ENCODE results near the gene LIF.

The LIF gene

DNA sequence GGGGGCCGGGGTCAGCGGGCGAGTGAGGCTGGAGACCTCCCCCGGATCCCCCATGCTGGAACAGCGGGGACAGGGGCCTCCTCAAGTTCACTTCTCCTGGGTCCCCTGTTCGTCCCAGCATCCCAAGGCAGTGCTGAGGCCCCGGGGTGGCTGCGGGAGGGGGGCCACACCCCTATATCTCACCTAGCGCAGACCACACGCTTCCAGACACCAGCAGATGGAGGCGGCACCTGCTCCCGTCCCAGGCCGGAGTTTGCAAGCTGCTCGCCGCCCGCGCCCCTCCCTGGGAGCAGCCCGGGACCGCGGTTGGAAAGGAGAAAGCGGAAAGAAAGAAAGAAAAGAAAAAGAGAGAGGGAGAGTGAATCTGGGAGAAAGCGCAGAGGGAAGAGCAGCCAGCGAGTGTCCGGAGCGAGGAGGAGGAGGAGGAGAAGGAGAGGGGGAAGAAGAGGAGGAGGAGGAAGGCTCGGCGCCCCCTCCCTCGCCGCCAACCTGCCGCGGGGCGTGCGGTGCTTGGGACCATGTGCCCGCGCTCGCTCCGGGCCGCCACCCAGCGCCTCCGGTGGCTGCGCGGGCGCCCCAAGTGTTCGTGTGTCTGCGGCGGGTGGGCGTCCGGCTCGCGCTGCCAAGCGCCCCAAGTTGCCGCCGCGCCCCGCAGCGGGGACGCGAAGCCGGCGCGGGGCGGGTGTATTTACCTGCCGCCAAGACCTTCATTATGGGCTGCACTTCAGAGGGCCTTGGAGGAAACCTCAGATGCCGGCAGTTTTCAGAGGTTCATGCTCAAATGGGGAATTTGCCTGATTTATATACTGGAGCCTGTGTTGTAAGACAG lies at the start of gene LIF:
LIF (minus strand) TSS at position 775 of the 829 bp plus-strand sequence; CDS start at position 711, 64 bp downstream.
- DNase-seq: no peak

DNA sequence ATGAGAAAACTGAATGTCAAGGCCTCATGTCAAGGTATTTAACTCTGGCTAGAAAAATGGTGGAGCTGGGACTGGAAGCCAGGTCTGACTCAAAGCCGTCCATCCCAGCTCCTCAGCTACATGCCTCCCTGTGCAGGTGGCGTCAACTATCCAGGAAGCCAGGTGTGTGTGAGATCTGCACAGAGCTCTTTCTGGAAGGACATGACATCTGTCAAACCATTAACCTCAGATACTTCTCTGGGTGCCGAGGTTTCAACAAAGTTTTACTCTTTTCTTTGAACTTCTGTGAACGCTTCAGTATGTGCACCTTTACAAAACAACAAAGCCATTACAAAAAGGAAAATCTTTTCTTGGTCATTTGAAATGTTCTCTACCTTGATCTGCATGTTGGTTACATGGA lies 49.8 kb upstream of the LIF start:
- no peak for DNase-seq

DNA sequence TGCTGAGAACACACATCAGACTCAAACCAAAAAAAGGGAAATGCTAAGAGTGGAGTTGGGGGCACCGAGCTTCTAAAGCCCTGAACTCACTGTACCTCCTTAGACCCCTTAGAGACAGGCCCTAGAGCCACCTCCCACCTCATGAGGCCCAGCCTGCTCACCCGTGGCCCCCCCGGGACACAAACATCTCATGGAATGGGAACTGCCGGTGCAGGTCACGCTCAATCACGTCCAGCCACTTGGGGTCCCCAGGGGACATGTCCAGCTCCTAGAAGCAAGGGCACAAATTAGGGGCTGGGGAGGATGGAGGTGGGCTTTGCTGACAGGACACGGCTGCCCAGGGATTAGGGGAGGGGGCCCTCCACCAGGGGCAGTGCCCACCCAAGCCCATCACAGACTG lies 49.0 kb upstream of the LIF start:
- DNase-seq: no peak

DNA sequence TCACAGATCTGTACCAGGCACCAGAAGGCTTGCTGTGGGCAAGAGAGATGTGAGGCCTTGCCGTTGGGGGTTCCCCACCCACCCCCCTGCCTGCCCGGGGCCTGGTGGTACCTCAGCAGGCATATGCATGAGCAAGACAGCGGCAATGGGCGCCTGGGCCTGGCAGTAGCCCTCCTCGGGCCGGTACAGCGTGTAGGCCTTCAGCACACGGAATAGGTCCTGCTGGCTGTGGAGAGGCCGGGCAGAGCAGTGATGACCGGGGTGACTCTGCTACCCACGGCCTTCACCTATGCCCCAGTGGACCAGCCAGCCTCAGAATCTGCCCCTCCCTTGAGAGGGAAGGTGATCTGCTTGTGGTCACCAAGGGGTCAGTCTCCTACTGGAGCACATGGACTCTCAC lies 48.3 kb upstream of the LIF start:
- DNase-seq: no peak

DNA sequence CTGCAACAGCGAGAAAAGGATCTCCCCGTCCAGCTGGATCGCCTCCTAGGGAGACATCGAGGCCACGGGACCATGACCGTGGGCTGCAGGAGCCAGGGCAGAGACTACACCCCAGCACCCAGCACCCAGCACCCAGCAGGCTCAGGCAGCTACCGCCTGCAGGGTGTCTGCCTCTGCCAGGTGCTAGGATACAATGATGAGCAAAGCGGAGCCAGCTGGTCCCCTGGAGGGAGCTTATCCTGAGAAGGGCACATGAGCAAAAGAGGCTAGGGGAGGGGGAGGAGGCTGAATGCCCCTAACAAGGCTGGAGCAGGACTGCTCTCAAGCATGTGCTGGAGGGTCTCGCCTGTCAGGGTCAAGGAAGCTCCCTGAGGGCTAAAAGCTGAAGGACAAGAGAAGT lies 47.5 kb upstream of the LIF start:
- no peak for DNase-seq

DNA sequence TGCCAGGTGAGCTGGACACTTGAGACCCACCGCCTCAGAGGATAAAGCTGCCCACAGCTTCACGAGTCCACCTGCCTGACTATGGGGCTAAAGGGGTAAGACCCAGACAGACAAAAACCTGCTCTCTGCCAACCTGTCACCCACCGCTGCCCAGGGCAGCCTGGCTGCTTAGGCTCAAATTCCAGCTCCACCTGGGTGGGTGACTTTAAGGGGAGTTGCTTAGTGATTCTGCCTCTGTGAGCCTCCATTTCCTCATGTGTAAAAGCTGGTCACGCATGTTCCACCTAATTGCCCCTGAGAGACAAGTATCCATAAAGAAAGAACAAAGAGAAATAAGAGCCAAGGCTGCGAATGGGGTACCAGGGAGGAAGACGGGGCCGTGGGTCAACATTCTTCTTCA lies 46.5 kb upstream of the LIF start:
- DNase-seq: no peak

DNA sequence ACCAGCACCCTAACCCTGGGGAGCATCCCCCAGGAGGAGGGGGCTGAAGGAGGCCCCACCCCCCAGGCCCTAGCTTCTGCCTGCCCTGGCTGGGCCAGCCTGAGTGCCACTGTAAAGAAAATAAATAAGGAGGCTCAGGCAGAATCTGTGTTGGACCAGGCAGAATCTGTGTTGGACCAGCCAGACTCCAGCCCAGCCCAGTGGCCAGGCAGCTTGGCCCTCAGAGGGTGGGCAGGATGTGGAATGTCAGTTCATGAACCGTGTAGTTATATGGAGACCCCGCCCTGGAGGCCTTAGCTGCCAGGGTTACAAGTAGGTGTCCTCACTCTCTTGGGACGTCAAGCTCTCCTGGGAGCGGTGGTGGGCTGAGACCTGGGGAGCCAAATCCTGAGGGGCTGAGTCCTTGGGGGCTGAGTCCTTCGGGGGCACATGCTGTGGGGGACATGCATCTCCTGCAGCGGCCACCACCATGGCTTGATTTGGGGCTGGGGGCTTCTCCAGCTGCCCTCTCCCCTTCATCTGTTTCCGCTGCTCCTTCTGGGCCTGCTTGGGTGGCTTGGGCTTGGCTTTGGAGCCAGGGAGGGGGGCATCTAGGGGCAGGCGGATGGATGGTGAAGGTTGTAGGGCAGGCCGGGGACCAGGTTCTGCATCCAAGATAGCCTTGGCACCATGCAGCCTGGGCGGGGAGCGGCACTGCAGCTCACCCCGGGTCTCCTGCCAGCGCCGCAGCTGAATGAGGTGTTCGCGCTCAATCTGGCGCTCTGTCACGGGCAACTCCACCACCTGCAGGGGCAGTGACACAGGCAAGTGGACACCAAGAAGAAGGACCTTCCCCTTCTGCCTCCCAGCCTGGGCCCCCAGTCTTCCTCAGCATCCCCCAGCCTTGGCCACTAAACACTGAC lies 45.8 kb upstream of the LIF start:
- DNase-seq: no peak

DNA sequence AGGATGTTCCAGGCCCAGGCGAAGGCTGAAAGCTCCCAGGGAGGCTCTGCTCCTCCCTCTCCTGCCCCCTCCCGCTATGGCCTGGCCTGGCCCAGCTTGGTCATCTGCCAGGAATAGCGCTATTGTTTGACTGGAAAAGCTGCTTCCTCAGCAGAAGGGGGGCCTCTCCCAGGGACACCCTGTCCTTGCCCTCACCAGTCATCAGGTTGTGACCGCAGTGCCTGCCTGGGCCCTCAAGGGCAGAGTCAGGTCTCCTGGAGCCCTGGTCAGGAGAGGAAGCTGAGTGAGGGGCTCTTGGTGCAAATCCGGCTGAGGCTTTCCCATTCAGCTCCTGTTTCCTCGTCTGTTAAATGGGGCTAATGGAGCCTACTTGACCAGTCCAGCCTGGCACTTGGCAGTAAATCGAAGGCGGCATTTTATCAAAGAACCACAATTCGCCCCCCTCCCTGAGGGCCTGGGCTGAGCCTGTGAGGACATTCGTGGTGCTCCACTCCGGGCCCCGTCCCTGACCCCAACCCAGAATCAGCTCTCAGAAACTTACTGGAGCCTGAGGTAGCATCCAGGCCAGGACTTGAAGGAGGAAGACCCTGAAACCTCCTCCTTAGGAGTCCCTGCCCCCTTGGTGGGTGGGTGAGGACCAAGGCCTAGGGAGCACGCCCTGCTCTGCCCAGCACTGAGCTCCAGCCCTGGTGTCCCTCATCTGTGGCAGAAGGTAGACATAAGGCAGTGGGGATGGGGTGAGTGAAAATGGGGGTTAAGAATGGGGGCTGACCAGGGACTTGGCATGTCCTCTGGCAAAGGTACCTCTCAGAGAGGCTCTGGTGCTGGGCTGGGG lies 44.7 kb upstream of the LIF start:
- peak; percentile 85 for DNase-seq

DNA sequence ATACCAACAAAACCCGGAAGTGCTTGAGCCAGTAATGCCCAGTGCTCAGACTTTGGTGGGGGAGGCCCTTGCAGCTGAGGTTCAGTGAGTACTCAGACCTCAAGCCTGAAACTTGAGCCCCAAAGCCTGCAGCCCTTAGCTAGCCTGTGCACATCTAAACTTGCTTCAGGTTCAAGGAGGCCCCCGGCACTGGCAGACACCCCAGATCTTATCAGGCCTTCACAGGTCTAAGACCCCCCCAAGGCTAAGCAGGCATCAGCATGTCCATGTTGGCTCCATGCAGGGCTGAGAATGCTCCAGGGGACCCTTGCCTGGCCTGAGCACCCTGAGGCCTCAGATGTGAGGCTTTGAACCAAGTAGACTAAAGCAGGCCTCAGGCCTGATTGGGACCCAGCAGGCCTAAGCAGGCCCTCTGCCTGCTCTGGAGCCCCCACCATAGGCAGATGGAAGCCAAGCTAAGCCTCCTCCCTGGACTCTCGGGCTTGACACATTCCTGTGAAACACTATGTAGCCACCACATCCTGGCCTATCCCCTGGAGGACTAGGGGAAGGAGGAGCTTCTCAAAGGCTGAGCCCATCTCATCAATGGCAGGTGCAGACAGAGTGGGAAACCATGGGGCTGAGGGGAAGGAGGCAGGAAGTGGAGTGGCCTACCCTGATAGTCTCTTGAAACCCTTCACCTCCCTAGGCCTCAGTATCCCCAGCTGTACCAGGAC lies 43.9 kb upstream of the LIF start:
- peak; percentile 85 for DNase-seq

DNA sequence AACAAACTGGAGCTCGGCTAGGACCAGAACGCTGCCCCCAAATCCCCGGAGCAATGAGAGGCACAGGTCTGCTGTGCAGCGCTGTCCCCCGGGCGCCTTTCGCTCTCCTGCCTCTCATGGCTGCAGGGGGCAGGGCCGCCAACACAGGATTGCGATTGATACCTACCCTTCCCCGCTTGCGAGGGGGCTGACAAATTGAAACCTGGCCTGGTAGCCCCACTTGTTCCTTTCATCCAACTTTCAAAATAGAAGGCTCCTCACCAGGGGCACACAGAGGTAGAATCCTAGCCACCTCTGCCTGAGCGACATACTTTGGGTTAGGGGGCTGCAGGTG lies 43.4 kb upstream of the LIF start:
- DNase-seq: no peak

DNA sequence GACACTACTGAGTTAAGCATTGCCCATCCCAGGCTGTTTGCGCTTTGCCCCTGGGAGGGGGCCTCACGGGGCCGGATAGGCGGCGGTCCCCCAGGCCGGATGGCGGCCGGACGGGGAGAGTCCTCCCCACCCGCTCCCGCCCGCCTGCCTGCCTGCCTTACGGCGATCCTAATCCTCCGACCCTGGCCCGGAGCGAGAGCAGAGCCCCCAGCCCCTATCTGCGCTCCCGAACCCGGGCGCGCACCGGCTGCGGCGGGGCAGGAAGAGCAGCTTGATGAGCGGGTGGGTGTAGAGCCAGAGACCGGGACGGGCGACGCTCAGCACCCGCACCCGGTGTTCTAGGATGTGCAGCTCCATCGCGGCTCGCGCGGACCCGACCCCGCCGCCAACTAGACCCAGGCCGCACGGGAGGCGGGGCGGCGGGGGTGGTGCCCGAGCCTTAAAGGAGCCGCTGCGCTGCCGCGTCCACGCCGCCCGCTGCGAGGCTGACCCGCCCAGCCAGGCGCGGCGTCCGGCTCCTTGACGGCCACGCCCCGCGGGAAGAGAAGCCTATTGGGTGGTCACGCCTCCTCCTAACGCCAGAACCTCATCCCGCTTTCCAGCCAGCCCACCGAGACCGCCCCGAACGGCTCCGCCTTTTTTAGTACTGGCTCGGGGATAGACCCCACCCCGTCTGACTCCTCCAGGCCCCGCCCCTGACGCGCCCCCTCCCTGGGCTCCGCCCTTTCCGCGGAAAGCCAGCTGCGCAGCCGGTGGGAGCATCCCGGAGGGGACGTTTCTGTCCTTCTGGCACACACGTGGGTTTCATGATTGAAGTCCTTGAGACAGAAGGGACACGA lies 42.8 kb upstream of the LIF start, which contains the start of gene CASTOR1:
CASTOR1 (minus strand) TSS at position 365 of the 839 bp plus-strand sequence; CDS start at position 357, 8 bp downstream.
- DNase-seq: peak; percentile 95

DNA sequence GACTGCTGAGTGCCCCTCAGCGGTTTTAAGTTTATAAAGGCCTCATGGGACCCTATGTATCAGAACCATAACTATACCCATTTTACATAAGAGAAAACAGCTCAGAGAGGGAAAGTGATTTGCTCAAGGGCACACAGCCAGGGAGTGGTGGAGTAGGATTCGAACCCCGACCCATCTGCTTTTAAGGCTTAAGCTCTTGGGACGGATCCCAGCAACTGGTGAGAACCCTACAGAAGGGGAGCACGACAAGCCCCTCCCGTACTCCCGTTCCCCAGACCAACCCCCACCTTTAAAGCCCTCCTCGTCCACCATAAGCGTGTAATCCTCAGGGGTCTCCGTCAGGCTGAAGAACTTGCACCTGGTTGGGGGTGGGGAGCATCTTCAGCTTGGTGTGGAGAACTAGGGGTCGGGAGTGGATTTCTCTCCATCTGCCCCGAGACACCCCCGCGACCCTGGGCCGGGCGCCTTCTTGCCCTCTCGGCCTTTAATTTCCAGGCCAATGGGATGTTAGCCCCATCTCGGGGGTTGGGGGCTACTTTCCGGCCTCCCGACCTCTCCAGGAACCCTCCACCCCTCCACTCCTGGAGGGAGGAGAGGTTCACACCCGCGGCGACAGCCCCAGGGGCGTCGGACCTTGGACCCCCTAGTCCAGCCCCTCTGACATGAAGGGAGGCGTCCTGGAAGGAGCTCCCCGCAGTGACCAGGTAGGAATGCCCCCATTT lies 42.0 kb upstream of the LIF start:
- no peak for DNase-seq

DNA sequence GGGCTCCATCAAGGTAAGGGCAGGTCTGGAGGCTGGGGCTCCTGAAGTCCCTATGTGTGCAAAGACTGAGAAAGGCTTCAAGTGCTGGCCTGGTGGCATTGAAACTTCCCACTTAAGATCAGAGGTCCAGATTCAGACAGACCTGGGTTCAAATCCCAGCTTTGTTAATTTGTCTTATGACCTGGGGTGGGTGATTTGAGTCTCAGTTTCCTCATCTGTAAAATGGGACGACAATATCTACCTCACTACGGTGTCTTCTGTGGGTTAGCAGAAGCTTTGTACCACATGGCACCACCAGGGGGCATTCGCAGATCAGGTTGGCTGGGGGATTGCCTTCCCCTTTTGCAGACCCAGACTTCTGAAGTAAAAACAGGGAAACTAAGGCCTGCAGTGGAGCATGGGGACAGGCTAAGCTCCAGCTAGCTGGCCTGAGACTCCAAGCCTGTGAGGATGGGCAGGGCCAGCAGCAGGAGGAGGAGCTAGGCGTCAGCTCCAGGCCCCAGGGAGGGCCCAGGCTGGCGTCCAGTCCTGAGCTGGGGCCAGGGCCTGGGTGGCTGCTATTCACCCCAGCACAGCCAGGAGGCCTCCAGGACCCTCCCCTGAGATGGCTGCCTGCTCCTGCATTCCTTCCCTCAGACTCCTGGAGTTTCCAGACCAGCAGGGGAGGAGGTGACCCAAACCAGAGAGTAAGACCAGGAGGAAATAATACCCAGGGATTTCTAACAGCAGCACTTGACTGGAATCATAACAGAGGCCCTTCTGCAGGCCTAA lies 41.3 kb upstream of the LIF start:
- DNase-seq: peak; percentile 61

DNA sequence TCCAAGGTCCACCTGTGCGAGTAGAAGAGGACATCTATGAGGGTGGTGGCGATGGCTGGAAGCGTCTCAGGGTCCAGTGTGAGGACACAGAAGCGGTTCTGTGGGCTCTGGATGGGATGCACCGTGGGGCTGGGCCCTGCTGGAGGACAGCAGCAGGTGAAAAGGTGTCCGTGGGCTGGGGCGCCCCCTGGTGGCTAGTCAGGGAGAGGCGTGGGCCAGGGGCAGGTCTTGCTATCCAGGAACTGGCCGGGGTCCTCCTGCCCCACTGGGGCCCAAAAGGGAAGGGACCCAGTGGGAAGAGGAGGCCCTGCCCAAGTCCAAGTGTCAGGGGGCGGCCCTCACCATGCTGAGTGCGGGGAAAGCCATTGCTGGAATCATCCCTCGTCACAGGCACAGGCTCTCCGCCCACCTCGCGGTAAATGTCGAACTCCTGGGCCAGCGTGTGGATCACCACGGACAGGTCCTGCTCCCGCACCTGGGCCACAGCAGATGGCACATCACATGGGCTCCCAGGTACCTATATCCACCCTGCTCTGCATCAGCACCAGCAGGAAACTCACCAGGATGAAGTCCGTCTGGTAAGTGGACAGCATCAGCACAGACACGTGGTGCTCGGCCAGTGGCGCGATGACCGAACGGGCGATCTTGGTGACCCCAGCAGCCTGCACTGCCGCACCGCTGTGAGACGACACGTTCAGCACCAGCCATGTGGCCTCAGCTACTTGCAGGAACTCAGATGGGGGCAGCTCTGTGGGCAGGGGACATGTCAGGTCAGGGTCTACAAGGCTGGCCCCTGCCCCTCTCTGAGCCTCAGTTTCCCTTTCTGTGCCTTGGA lies 40.5 kb upstream of the LIF start:
- DNase-seq: peak; percentile 10

DNA sequence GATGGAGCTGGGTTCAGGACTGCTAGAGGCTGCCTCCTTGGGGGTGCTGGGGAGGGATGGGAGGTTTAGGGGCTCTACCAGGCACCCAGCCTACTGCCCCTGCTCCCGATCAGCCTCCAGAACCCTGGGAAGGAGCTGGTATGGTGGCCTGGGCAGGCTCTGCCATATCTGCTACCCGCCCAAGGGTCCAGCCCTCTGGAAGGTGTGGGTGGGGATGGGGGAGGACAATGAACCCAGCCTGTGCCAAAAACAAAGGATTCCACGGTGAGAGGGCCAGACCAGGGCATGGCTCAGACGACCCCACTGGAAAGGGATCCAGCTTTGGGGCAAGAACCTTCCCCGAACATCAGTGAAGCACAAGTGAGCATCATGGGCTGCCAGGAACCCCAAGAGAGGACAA lies 39.8 kb upstream of the LIF start:
- DNase-seq: no peak

DNA sequence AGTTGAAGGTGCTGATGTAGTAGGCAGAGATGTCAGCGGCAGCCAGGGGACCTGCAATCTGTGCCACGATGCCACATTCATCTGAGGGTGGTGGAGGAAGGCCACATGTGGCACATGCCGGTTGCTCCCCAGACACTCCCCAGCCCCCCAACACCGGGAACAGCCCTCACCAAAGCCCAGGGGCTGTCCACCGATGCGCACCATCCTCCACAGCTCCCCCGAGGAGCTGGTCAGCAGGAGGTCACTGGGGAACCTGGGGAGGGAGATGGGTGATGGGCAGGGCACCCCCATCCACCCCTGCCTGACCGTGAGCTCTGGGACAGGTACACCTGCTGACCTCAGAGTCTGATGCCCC lies 39.3 kb upstream of the LIF start:
- no peak for DNase-seq

DNA sequence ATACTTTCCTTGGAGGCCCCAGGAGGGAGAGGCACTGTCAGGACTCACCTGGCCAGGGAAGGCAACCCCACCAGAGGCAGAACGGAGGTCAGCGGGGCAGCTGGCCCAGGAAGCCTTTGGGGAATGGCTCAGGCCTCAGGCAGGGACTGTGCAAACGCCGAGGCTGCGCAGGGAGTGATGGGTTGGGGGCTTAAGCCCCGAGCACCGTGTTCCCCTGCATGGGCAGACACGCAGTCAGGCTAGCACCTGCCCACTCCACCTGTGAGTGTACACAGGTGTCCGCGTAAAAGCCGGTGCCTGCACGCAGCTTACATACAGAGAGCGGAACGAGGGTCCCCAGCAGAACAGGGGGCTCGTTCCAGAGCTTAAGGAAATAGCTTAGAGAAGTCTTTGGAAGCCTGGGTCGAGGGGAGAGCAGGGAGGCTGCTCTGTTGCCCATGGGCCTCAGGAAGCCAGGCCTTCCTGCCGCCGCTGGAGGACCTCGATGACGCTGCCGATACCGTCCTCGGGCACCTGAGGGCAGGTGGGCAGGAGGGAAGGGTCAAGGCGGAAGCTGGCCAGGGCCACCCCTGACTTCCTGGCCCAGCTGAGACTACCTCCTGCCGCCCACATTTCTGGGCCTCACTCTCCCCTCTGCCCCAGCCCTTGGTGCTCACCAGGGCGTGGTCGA lies 38.8 kb upstream of the LIF start:
- DNase-seq: no peak

DNA sequence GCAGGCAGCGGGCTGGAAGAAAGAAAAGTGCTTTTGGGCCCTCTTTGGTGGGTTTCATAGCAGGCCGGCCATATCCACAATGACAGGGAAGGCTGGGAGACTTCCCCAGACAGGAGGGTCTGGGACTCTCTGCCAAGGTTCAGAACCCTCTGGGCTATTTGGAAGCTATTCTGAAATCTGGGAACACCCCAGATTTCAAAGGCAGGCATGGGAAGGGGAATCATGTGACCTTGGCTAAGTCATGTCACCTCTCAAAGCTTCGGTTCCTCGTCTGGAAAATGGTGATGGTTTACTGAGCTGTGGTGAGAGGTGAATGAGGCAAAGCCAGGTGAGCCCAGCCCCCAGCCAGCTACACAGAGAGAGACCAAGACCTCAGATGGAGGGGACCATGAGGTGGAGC lies 38.1 kb upstream of the LIF start:
- no peak for DNase-seq

DNA sequence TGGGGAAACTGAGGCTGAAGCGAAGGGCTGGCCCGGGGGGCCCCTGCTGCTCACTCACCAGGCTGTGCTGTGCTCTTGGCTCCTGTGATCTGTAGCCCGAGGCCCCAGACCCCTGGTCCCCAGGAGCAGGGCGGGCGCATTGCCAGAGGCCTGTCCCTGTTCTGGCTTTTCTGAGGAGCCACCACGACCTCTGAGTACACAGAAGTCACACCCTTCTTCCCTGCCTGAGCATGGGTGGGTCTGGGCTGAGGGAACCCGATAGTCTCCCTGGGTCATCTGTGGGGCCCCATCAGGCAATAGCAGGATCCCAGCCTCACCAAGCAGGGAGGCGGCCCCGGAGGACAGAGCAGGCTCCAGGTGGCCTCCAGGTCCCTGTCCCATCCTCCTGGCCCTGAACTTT lies 37.6 kb upstream of the LIF start:
- no peak for DNase-seq

Measured in DMS153 (cell line).